A549 (cell line): ENCODE measurements around the gene ANLN. TPM values are rescaled to one million over a fixed set of nuclear protein-coding genes. Genes with fewer than 3 reads are reported as not detected.

Experiments
- ATAC-seq, 2 experiments: fragments of 200-7000 bp in 1 of 2; fragments of >200 bp in 1 of 2; cut with Nextera tagmentation in 1 of 2; cut with Tn5 transposase in 1 of 2; 3 replicates each; pipeline versions ENCODE4 v1.8.0 to v1.9.1; 2018 to 2020; ENCODE audit warnings: mild to moderate bottlenecking in 1 of 2, moderate library complexity in 1 of 2
- CTCF ChIA-PET: fragments of 300-600 bp; sonication (Branson Sonifier 250); formaldehyde crosslinking; extraction: SDS; loops from one replicate; lab custom pipeline; 2021; ENCODE audit warnings: antibody characterized with exemption, inconsistent platforms; lab: Yijun Ruan, JAX
- POLR2A ChIA-PET: fragments of 350-600 bp; formaldehyde crosslinking; extraction: SDS; loops from one replicate; lab custom pipeline; 2021; ENCODE audit warnings: antibody characterized with exemption, inconsistent platforms; lab: Yijun Ruan, JAX
- DNase-seq, 2 experiments: peaks; one replicate each; pipeline versions ENCODE4 v3.0.0 to v3.0.0-alpha.2; 2011 to 2016; ENCODE audit warnings: low read depth in 1 of 2, low spot score in 1 of 2
- FAIRE-seq: peaks from 2 replicates; lab custom pipeline; 2011; peaks lifted over from hg19 to GRCh38; lab: Jason Lieb, UNC
- H3K27ac ChIP-seq, 2 experiments: fragments of >200 bp; sonication (Bioruptor Twin); formaldehyde crosslinking; 3 replicates each; pipeline ENCODE4 v1.5.1; 2016 to 2017
- H3K4me1 ChIP-seq: fragments of >200 bp; sonication (Bioruptor Twin); formaldehyde crosslinking; 3 replicates; pipeline ENCODE4 v1.6.1; 2016
- H3K4me2 ChIP-seq: fragments of >200 bp; sonication (Bioruptor Twin); formaldehyde crosslinking; 3 replicates; pipeline ENCODE4 v1.6.1; 2016
- H3K4me3 ChIP-seq: fragments of >200 bp; sonication (Bioruptor Twin); formaldehyde crosslinking; 3 replicates; pipeline ENCODE4 v1.5.1; 2016
- H3K9me3 ChIP-seq: fragments of >200 bp; sonication (Bioruptor Twin); formaldehyde crosslinking; 3 replicates; pipeline ENCODE4 v1.6.1; 2016
- BCL3 ChIP-seq: fragments of >200 bp; sonication (Bioruptor Twin); formaldehyde crosslinking; IDR thresholded peaks from 3 replicates; pipeline ENCODE4 v1.6.1; 2016
- BHLHE40 ChIP-seq: IDR thresholded peaks from 2 replicates; pipeline ENCODE4 v1.6.1; 2012; ENCODE audit warnings: low read depth, low read length, inconsistent platforms
- CBX2 ChIP-seq: fragments of 200-600 bp; sonication (generic); IDR thresholded peaks from 2 replicates; pipeline ENCODE4 v1.6.1; 2016; ENCODE audit warnings: low read depth, mild to moderate bottlenecking, borderline replicate concordance
- CHD2 ChIP-seq: fragments of 150-350 bp; IDR thresholded peaks from 2 replicates; pipeline ENCODE4 v1.6.1; 2014; ENCODE audit warnings: low read length; ENCODE audit not compliant: partially characterized antibody
- CHD4 ChIP-seq: fragments of 200-600 bp; sonication (generic); IDR thresholded peaks from 2 replicates; pipeline ENCODE4 v1.6.1; 2016; ENCODE audit warnings: antibody characterized with exemption, mild to moderate bottlenecking, borderline replicate concordance
- EHF ChIP-seq: fragments of 250-450 bp; sonication (Bioruptor Pico); IDR thresholded peaks from 2 replicates; pipeline ENCODE4 v1.5.0; 2020; ENCODE audit warnings: mild to moderate bottlenecking
- ELK1 ChIP-seq: fragments of 150-350 bp; IDR thresholded peaks from 2 replicates; pipeline ENCODE4 v1.6.1; 2014; ENCODE audit warnings: low read depth, mild to moderate bottlenecking, low read length
- EP300 ChIP-seq, 2 experiments: fragments of >200 bp; sonication (Bioruptor Twin); formaldehyde crosslinking; IDR thresholded peaks; 2 replicates in 1 of 2; 3 replicates in 1 of 2; pipeline ENCODE4 v1.6.1; 2016 to 2017
- ESRRA ChIP-seq: fragments of 150-350 bp; IDR thresholded peaks from 2 replicates; pipeline ENCODE4 v1.6.1; 2014; ENCODE audit warnings: mild to moderate bottlenecking, low read length, borderline replicate concordance
- HOXA7 ChIP-seq: fragments of 250-450 bp; sonication (Bioruptor Pico); IDR thresholded peaks from 2 replicates; pipeline ENCODE4 v1.5.0; 2020; ENCODE audit warnings: mild to moderate bottlenecking, moderate library complexity
- JUNB ChIP-seq: fragments of >200 bp; sonication (Bioruptor Twin); formaldehyde crosslinking; IDR thresholded peaks from 2 replicates; pipeline ENCODE4 v1.6.1; 2016
- KDM5A ChIP-seq: fragments of 200-600 bp; sonication (generic); IDR thresholded peaks from 2 replicates; pipeline ENCODE4 v1.6.1; 2016; ENCODE audit warnings: antibody characterized with exemption, mild to moderate bottlenecking
- MAX ChIP-seq: IDR thresholded peaks from 2 replicates; pipeline ENCODE4 v1.6.1; 2012
- MYC ChIP-seq: IDR thresholded peaks from 2 replicates; pipeline ENCODE4 v1.6.1; 2012; ENCODE audit warnings: mild to moderate bottlenecking, inconsistent platforms, low read length, improper control_type of control experiment, borderline replicate concordance
- NFE2L2 ChIP-seq: fragments of 150-350 bp; conservative IDR thresholded peaks from 2 replicates; pipeline ENCODE4 v1.6.1; 2014; ENCODE audit warnings: low read length
- NR3C1 ChIP-seq: fragments of >200 bp; sonication (Bioruptor Twin); formaldehyde crosslinking; IDR thresholded peaks from 3 replicates; pipeline ENCODE4 v1.6.1; 2017
- PBX3 ChIP-seq: IDR thresholded peaks from 2 replicates; pipeline ENCODE4 v1.6.1; 2012
- PHF8 ChIP-seq: fragments of 200-600 bp; sonication (generic); IDR thresholded peaks from 2 replicates; pipeline ENCODE4 v1.6.1; 2016; ENCODE audit warnings: low read depth, mild to moderate bottlenecking, antibody characterized with exemption, moderate library complexity, borderline replicate concordance
- RAD21 ChIP-seq, 2 experiments: fragments of >200 bp in 1 of 2; sonication (Bioruptor Twin) in 1 of 2; formaldehyde crosslinking in 1 of 2; IDR thresholded peaks in 1 of 2; conservative IDR thresholded peaks in 1 of 2; 2 replicates in 1 of 2; 3 replicates in 1 of 2; pipeline ENCODE4 v1.6.1; 2012 to 2018; ENCODE audit warnings: inconsistent platforms in 1 of 2
- RCOR1 ChIP-seq: fragments of 150-350 bp; IDR thresholded peaks from 2 replicates; pipeline ENCODE4 v1.6.1; 2014; ENCODE audit warnings: antibody characterized with exemption, low read length, low read depth
- RFX5 ChIP-seq: fragments of 450-650 bp; IDR thresholded peaks from 2 replicates; pipeline ENCODE4 v1.7.1; 2014; ENCODE audit warnings: antibody characterized with exemption, mild to moderate bottlenecking, moderate library complexity
- SREBF2 ChIP-seq: fragments of 450-650 bp; IDR thresholded peaks from 2 replicates; pipeline ENCODE4 v1.6.1; 2014; ENCODE audit warnings: mild to moderate bottlenecking, moderate library complexity
- TP53 ChIP-seq: fragments of 250-450 bp; sonication (Bioruptor Pico); IDR thresholded peaks from 2 replicates; pipeline ENCODE4 v1.5.0; 2021; ENCODE audit warnings: mild to moderate bottlenecking, moderate library complexity
- ZC3H11A ChIP-seq: fragments of 450-650 bp; IDR thresholded peaks from 2 replicates; pipeline ENCODE4 v1.6.1; 2014; ENCODE audit warnings: antibody characterized with exemption, mild to moderate bottlenecking
- ZFP36 ChIP-seq: fragments of 450-650 bp; IDR thresholded peaks from 2 replicates; pipeline ENCODE4 v1.6.1; 2014; ENCODE audit warnings: borderline replicate concordance; ENCODE audit not compliant: partially characterized antibody
- ZNF302 ChIP-seq: fragments of 250-450 bp; sonication (Bioruptor Pico); IDR thresholded peaks from 2 replicates; pipeline ENCODE4 v1.9.0; 2021; ENCODE audit warnings: inconsistent platforms, mild to moderate bottlenecking, moderate library complexity
- WGBS: methylation state at CpG from one replicate; pipeline ENCODE4 v1.1.6; 2017; ENCODE audit errors: missing lambda C conversion rate; 5-methylcytosine and 5-hydroxymethylcytosine counted together
- polyA plus RNA-seq, 4 experiments: library from polyadenylated mRNA; depleted of rRNA in 3 of 4; stranded (reverse); fragments of >200 nt; fragmentation: RNase III in 1 of 4; extraction: RNeasy Plus Mini Kit Qiagen cat#74134 plus additional on column Dnase treatment in 1 of 4; gene quantifications; 2 replicates in 3 of 4; 3 replicates in 1 of 4; pipeline ENCODE4 v1.2.3, GENCODE V29; 2011 to 2017

Gene ANLN
- polyA plus RNA-seq, 2 of the 4 experiments (the other 2 are of a cell fraction), result 52.4 to 72.9 TPM

- CTCF ChIA-PET, result interaction anchor here (0.6 to 2.4 kb wide), 23 partner anchors 10 to 489 kb away, joined by 3 to 31 read pairs (median 5); partner anchors contain the start of gene ANLN
- H3K4me3 ChIP-seq, result peak overlapping the region; percentile 92
- peak overlapping the region; percentile 88 to 94 for H3K27ac ChIP-seq
- H3K4me2 ChIP-seq, result peak overlapping the region; percentile 57
- WGBS, result 73% methylated on average over 16 of the region's 16 CpGs
- TF ChIP-seq PHF8 (no peak), ZFP36 (no peak), SREBF2 (no peak), BCL3 (0 out of 3 replicates have a peak, but pooled peaks have one; percentile 9)
- FAIRE-seq (no peak), DNase-seq (peak in 1 of 2 experiments; percentile 58), ATAC-seq (peak; percentile 74 to 76; a peak in 5 of 6 replicates)
- H3K9me3 ChIP-seq, result no peaks in the 10 kb centered on the region
- POLR2A ChIA-PET, result interaction anchor here (0.7 to 1.9 kb wide), 2 partner anchors 21 to 25 kb away, joined by 3 to 9 read pairs; partner anchors contain the start of gene ANLN
- peaks cover 8% of the 10 kb centered on the region; the same call in 2 of the 3 replicates for H3K4me1 ChIP-seq
Observed at GRCh38 chr7:36367561-36368077, 22.0 kb upstream of the ANLN start.

GRCh38 chr7:36368496-36368895, 21.2 kb upstream of the ANLN start:
- Histone ChIP-seq H3K27ac (no peak overlapping the region), H3K4me2 (no peak overlapping the region), H3K9me3 (no peaks in the 10 kb centered on the region), H3K4me1 (peaks cover 8% of the 10 kb centered on the region; the same call in 2 of the 3 replicates), H3K4me3 (no peak overlapping the region)
- TF ChIP-seq ZFP36 (no peak), ZC3H11A (no peak), ZNF302 (CRISPR knock-in tag) (no peak), EHF (CRISPR knock-in tag) (no peak), MAX (no peak), RAD21 (conservative IDR thresholded peaks at IDR 0.05 in 1 of 2, IDR thresholded peaks at IDR 0.05 in 1 of 2) (no peak)
- DNase-seq, result no peak
- ATAC-seq, result no peak
- ChIA-PET CTCF (interaction anchor here (0.6 to 1.3 kb wide), 4 partner anchors 10 to 76 kb away, joined by 3 to 6 read pairs (median 3); no protein-coding TSS in a partner anchor), POLR2A (no interaction called here)
- WGBS, result 65% methylated on average over 3 of the region's 3 CpGs
- FAIRE-seq, result no peak

- no peak overlapping the region for H3K27ac ChIP-seq
- DNase-seq (no peak), FAIRE-seq (no peak), ATAC-seq (no peak)
- ChIA-PET CTCF (interaction anchor here (0.9 to 1.1 kb wide), 2 partner anchors 9 to 72 kb away, joined by 3 read pairs; no protein-coding TSS in a partner anchor), POLR2A (no interaction called here)
- TF ChIP-seq CHD4 (no peak), MYC (no peak), RAD21 (conservative IDR thresholded peaks at IDR 0.05 in 1 of 2, IDR thresholded peaks at IDR 0.05 in 1 of 2) (no peak), TP53 (CRISPR knock-in tag) (no peak), RCOR1 (no peak), JUNB (no peak), NFE2L2 (no peak)
- WGBS, result 68% methylated on average over 1 of the region's 1 CpG
- no peak overlapping the region for H3K4me3 ChIP-seq
- no peak overlapping the region for H3K4me2 ChIP-seq
- no peaks in the 10 kb centered on the region for H3K9me3 ChIP-seq
- H3K4me1 ChIP-seq, result peaks cover 8% of the 10 kb centered on the region; the same call in 2 of the 3 replicates
Observed at GRCh38 chr7:36369171-36369570, 20.5 kb upstream of the ANLN start.

GRCh38 chr7:36370046-36370445, 19.6 kb upstream of the ANLN start:
- H3K27ac ChIP-seq, result no peak overlapping the region
- FAIRE-seq, result no peak
- TF ChIP-seq EP300 (IDR thresholded peaks at IDR 0.05) (no peak), PBX3 (no peak), RFX5 (no peak), ESRRA (no peak), BHLHE40 (no peak), NR3C1 (no peak), ZFP36 (no peak), KDM5A (no peak), RAD21 (conservative IDR thresholded peaks at IDR 0.05 in 1 of 2, IDR thresholded peaks at IDR 0.05 in 1 of 2) (no peak), CHD2 (no peak), SREBF2 (no peak), HOXA7 (CRISPR knock-in tag) (no peak), ELK1 (no peak), MAX (no peak), EHF (CRISPR knock-in tag) (no peak), CBX2 (no peak)

More at GRCh38 chr7:36370046-36370445, 19.6 kb upstream of the ANLN start:
- DNase-seq (no peak), ATAC-seq (no peak)
- ChIA-PET CTCF (no interaction called here), POLR2A (no interaction called here)
- Histone ChIP-seq H3K9me3 (no peaks in the 10 kb centered on the region), H3K4me1 (peaks cover 8% of the 10 kb centered on the region; the same call in 2 of the 3 replicates), H3K4me3 (no peak overlapping the region), H3K4me2 (no peak overlapping the region)
- 34% methylated on average over 2 of the region's 2 CpGs for WGBS
